ENCODE results near the gene ARHGEF6. TPM values are rescaled to one million over a fixed set of nuclear protein-coding genes. Genes with fewer than 3 reads are reported as not detected.

ARHGEF6 gene
- total and polyA plus RNA-seq, 4 experiments from 2014 or later = 77.7 to 86.1 (median 82.4) TPM

DNA sequence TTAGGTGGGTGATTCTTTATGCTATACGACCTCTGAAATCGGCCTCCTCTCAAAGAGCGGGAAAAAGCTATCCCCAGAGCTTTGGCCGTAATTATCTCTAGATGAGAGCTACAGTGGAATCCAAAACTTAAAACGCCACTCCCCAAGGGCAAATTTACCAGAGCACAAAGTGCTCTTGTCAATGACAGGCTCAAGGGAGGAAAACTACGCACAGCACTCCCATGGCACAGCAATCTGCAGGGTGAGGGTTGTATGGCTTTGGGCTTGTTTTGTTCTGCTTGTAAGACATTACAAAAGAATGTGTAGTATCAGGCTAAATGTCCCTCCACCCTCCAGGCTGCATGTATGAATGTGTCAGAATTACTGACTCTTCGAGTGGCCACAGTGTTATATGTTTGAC, 44.0 kb downstream of the ARHGEF6 start:
- Histone ChIP-seq H3K27ac (ENCODE audit: low read depth, low read length) (no peak overlapping the region), H3K9me3 (ENCODE audit: control insufficient read depth in 1 of 2, low read length in 2 of 2) (no peaks in the 10 kb centered on the region), H3K4me1 (ENCODE audit: insufficient read depth, low read length) (peaks cover 21% of the 10 kb centered on the region), H3K27me3 (ENCODE audit: insufficient read depth, low read length) (no peaks in the 10 kb centered on the region), H3K36me3 (ENCODE audit: insufficient read depth, low read length) (peaks cover 16% of the 10 kb centered on the region), H3K4me3 (ENCODE audit: low read length in 2 of 2) (no peak overlapping the region)
- ChIA-PET POLR2A (ENCODE audit: partially characterized antibody) (interaction anchor here (1.0 kb wide), 1 partner anchor 8 kb away, joined by 3 read pairs; no protein-coding TSS in a partner anchor), CTCF (ENCODE audit: partially characterized antibody) (interaction anchor here (1.3 kb wide), 1 partner anchor 151 kb away, joined by 3 read pairs; no protein-coding TSS in a partner anchor)
- no peaks in the 10 kb centered on the region for H3K27me3 Mint-ChIP-seq
- no peak overlapping the region for H3K4me3 Mint-ChIP-seq
- intact Hi-C loops (cut with micrococcal nuclease) = no loop called here
- peaks cover 19 to 45% (median 31%) of the 10 kb centered on the region in 4 donors for H3K4me1 Mint-ChIP-seq
- peak overlapping the region in 2 of 7 donors; percentile 10 to 15 for H3K27ac Mint-ChIP-seq
- no peaks in the 10 kb centered on the region for H3K9me3 Mint-ChIP-seq
- peaks cover 12 to 50% of the 10 kb centered on the region in 2 donors for H3K36me3 Mint-ChIP-seq
- no peak for DNase-seq

DNA sequence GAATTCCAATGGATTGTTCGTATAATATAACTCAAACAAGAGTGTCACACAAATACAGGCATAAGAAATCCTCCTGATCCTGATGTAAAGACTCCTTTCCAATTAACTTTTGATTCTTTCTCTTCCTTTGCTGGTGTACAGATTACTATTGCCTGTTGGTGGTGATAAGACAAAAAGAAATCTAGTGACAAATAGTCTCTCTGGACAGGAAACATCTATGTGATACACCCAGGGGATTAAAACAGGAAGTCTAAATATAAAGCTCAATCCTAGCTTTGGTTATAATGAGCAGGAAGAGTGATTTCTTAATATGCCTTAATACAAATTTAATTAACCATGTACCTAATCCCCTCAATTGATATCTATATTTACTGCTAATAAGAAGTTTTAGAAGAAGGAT, 45.1 kb downstream of the ARHGEF6 start:
- peak overlapping the region in 4 of 7 donors; percentile 1 to 37 (median 24) for H3K27ac Mint-ChIP-seq
- H3K27me3 Mint-ChIP-seq = no peaks in the 10 kb centered on the region
- peaks cover 12 to 55% of the 10 kb centered on the region in 2 donors for H3K36me3 Mint-ChIP-seq
- peak overlapping the region in 2 of 8 donors; percentile 10 to 58 for H3K4me3 Mint-ChIP-seq
- DNase-seq = no peak
- H3K4me1 ChIP-seq (ENCODE audit: insufficient read depth, low read length) = peaks cover 21% of the 10 kb centered on the region
- no peaks in the 10 kb centered on the region for H3K9me3 Mint-ChIP-seq
- no peak overlapping the region for H3K27ac ChIP-seq (ENCODE audit: low read depth, low read length)
- peaks cover 14% of the 10 kb centered on the region for H3K36me3 ChIP-seq (ENCODE audit: insufficient read depth, low read length)
- ChIA-PET CTCF (ENCODE audit: partially characterized antibody) (interaction anchor here (1.3 kb wide), 1 partner anchor 152 kb away, joined by 3 read pairs; no protein-coding TSS in a partner anchor), POLR2A (ENCODE audit: partially characterized antibody) (no interaction called here)
- H3K4me3 ChIP-seq (ENCODE audit: low read length in 2 of 2) = no peak overlapping the region
- intact Hi-C loops (cut with micrococcal nuclease) = no loop called here
- no peaks in the 10 kb centered on the region for H3K9me3 ChIP-seq (ENCODE audit: control insufficient read depth in 1 of 2, low read length in 2 of 2)
- peaks cover 22 to 51% (median 34%) of the 10 kb centered on the region in 4 donors for H3K4me1 Mint-ChIP-seq
- no peaks in the 10 kb centered on the region for H3K27me3 ChIP-seq (ENCODE audit: insufficient read depth, low read length)

DNA sequence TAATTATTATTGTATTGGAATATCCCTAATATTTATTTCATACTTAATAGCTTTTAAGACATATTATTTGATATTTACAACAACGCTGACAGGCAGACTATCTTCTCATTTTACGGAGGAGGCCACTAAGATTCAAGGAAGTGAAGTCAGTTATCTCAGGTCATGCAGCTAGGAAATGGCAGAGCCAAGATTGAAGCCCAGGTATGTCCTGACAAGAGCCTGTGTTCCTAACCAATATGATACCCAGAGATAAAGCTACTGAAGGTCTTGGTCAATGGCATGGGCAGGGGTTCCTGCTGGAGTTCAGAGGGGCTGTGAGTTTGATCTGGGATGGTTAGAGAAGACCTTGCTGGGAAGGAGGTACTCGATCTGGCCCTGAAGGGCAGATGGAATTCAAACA, 47.1 kb downstream of the ARHGEF6 start:
- CTCF ChIA-PET (ENCODE audit: partially characterized antibody) = no interaction called here
- Mint-ChIP-seq H3K27me3 (no peaks in the 10 kb centered on the region), H3K27ac (peak overlapping the region in 4 of 7 donors; percentile 5 to 66 (median 8)), H3K4me1 (peaks cover 19 to 45% (median 28%) of the 10 kb centered on the region in 4 donors), H3K9me3 (no peaks in the 10 kb centered on the region), H3K4me3 (no peak overlapping the region), H3K36me3 (peaks cover 10 to 44% of the 10 kb centered on the region in 2 donors)
- Histone ChIP-seq H3K27me3 (ENCODE audit: insufficient read depth, low read length) (no peaks in the 10 kb centered on the region), H3K4me1 (ENCODE audit: insufficient read depth, low read length) (peaks cover 22% of the 10 kb centered on the region), H3K9me3 (ENCODE audit: control insufficient read depth in 1 of 2, low read length in 2 of 2) (no peaks in the 10 kb centered on the region), H3K27ac (ENCODE audit: low read depth, low read length) (no peak overlapping the region), H3K4me3 (ENCODE audit: low read length in 2 of 2) (no peak overlapping the region), H3K36me3 (ENCODE audit: insufficient read depth, low read length) (peaks cover 8% of the 10 kb centered on the region)
- POLR2A ChIA-PET (ENCODE audit: partially characterized antibody) = no interaction called here
- intact Hi-C loops (cut with micrococcal nuclease) = no loop called here
- DNase-seq = no peak

DNA sequence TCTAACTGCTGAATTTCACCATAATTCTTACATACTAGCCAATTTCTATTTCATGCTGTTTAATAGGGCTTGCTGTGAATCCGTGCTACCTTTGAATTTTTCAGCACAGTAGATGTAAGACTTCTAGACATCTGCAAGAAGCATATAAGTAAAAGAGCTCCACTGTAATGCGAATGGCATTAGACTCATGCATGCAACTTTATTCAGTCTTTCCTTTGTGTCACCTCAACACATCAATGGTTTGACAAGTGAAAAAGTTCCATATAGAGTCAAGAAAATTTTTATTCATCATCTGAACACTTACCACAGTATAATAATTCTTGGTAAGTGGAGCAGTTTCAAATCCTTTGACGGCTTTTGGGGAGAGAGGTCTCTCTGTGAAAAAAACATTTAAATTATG, 48.9 kb downstream of the ARHGEF6 start:
- Histone ChIP-seq H3K9me3 (ENCODE audit: control insufficient read depth in 1 of 2, low read length in 2 of 2) (no peaks in the 10 kb centered on the region), H3K27ac (ENCODE audit: low read depth, low read length) (no peak overlapping the region), H3K36me3 (ENCODE audit: insufficient read depth, low read length) (no peaks in the 10 kb centered on the region), H3K27me3 (ENCODE audit: insufficient read depth, low read length) (no peaks in the 10 kb centered on the region), H3K4me3 (ENCODE audit: low read length in 2 of 2) (no peak overlapping the region), H3K4me1 (ENCODE audit: insufficient read depth, low read length) (peaks cover 37% of the 10 kb centered on the region)
- no peaks in the 10 kb centered on the region for H3K9me3 Mint-ChIP-seq
- intact Hi-C loops (cut with micrococcal nuclease) = no loop called here
- CTCF ChIA-PET (ENCODE audit: partially characterized antibody) = no interaction called here
- peaks cover 3 to 35% of the 10 kb centered on the region in 2 donors for H3K36me3 Mint-ChIP-seq
- H3K27me3 Mint-ChIP-seq = no peaks in the 10 kb centered on the region
- POLR2A ChIA-PET (ENCODE audit: partially characterized antibody) = interaction anchor here (0.6 to 1.3 kb wide), 2 partner anchors 12 to 148 kb away, joined by 3 to 4 read pairs; no protein-coding TSS in a partner anchor
- no peak for DNase-seq
- peak overlapping the region in 2 of 7 donors; percentile 29 to 47 for H3K27ac Mint-ChIP-seq
- peak overlapping the region in 1 of 8 donors; percentile 49 for H3K4me3 Mint-ChIP-seq
- H3K4me1 Mint-ChIP-seq = peaks cover 21 to 45% (median 31%) of the 10 kb centered on the region in 4 donors

DNA sequence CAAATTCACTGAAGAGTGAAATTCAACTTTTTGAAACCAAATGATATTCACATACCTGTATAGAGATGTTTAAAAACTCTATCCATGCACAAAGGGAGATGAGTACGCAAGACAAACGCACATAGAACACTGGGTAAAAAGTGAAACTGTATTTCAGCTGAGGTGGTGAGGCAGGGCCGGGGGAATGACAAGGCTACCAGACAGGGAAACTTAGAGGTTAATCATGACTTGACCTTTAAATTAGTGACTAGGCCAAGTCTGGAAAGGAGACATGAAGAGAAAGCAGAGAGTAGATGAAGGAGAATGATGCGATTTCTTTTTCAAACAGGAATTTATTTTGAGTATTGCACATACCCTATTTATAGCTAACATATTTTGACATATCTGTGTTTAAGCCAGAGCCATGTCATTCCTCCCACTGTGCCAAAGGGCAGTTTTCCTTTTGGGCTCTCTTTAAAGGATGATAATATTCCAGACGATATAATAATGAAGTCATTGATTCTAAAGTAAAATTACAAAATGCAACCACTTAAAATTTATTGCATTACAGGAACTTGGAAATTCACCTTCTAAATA, 49.4 kb downstream of the ARHGEF6 start:
- DNase-seq = no peak
- intact Hi-C loops (cut with micrococcal nuclease) = no loop called here
- Mint-ChIP-seq H3K9me3 (no peaks in the 10 kb centered on the region), H3K27me3 (no peaks in the 10 kb centered on the region), H3K4me3 (peak overlapping the region in 7 of 8 donors; percentile 5 to 73 (median 56)), H3K4me1 (peaks cover 22 to 45% (median 33%) of the 10 kb centered on the region in 4 donors), H3K27ac (peak overlapping the region; percentile 22 to 72 (median 41)), H3K36me3 (peaks cover 3 to 32% of the 10 kb centered on the region in 2 donors)
- no peaks in the 10 kb centered on the region for H3K9me3 ChIP-seq (ENCODE audit: control insufficient read depth in 1 of 2, low read length in 2 of 2)
- H3K27ac ChIP-seq (ENCODE audit: low read depth, low read length) = no peak overlapping the region
- no peak overlapping the region for H3K4me3 ChIP-seq (ENCODE audit: low read length in 2 of 2)
- ChIA-PET POLR2A (ENCODE audit: partially characterized antibody) (interaction anchor here (0.6 to 1.3 kb wide), 3 partner anchors 11 to 148 kb away, joined by 3 to 4 read pairs (median 4); no protein-coding TSS in a partner anchor), CTCF (ENCODE audit: partially characterized antibody) (no interaction called here)
- H3K36me3 ChIP-seq (ENCODE audit: insufficient read depth, low read length) = no peaks in the 10 kb centered on the region
- no peaks in the 10 kb centered on the region for H3K27me3 ChIP-seq (ENCODE audit: insufficient read depth, low read length)
- H3K4me1 ChIP-seq (ENCODE audit: insufficient read depth, low read length) = peaks cover 37% of the 10 kb centered on the region

DNA sequence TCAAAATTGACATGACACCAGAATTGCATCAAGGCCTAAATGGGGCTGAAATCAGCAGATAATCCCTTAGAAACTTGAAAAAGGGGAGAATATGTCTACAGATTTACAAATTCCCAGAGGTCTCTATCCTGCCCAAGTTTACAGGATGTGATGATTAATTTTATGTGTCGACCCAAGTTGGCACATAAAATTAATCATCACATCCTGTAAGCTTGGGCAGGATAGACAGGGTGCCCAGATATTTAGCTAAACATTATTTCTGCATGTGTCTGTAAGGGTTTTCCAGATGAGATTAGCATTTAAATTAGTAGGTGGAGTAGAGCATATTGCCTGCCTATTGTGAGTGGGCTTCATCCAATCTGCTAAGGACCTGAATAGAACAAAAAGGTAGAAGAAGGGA, 52.3 kb downstream of the ARHGEF6 start:
- Mint-ChIP-seq H3K9me3 (no peaks in the 10 kb centered on the region), H3K27me3 (no peaks in the 10 kb centered on the region), H3K27ac (peak overlapping the region in 5 of 7 donors; percentile 10 to 72 (median 30)), H3K4me3 (no peak overlapping the region), H3K36me3 (peaks cover 10 to 23% of the 10 kb centered on the region in 2 donors), H3K4me1 (peaks cover 15 to 29% (median 23%) of the 10 kb centered on the region in 4 donors)
- H3K36me3 ChIP-seq (ENCODE audit: insufficient read depth, low read length) = no peaks in the 10 kb centered on the region
- no peaks in the 10 kb centered on the region for H3K27me3 ChIP-seq (ENCODE audit: insufficient read depth, low read length)
- CTCF ChIA-PET (ENCODE audit: partially characterized antibody) = interaction anchor here (1.2 kb wide), 1 partner anchor 18 kb away, joined by 3 read pairs; no protein-coding TSS in a partner anchor
- H3K4me1 ChIP-seq (ENCODE audit: insufficient read depth, low read length) = peaks cover 22% of the 10 kb centered on the region
- no peaks in the 10 kb centered on the region for H3K9me3 ChIP-seq (ENCODE audit: control insufficient read depth in 1 of 2, low read length in 2 of 2)
- POLR2A ChIA-PET (ENCODE audit: partially characterized antibody) = interaction anchor here (1.1 kb wide), 1 partner anchor 9 kb away, joined by 3 read pairs; no protein-coding TSS in a partner anchor
- intact Hi-C loops (cut with micrococcal nuclease) = no loop called here
- DNase-seq = no peak
- no peak overlapping the region for H3K27ac ChIP-seq (ENCODE audit: low read depth, low read length)
- no peak overlapping the region for H3K4me3 ChIP-seq (ENCODE audit: low read length in 2 of 2)

DNA sequence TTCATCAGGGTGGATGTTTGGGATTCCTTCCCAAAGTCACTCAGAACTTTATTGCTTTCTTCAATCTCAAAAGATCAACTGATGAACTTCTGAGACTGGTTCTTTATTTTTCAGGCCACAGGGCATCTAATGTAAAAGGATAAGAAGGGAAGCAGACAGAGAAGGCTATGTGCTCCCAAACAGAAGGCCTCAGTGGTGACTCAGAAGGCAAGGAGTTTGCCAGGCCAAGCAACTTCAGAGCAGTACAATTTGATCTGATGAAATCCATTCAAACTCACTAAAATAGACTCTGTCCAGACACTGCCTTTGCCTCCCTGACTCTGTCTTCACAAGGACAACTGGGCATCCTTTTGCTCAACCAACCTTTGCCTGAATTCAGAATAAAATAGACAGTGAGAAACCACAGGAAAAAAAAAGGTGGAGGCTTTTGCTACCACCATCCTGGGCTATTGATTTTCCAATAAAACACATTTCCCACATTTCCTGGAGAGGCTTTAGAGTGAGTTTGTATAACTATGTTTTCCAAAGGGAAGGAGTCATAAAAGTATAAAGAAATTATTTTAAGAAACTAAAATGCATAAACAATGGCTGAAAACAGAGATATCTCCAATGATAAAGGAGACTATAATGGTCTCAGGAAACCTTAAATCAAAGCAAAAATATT, 55.2 kb downstream of the ARHGEF6 start:
- ChIA-PET POLR2A (ENCODE audit: partially characterized antibody) (interaction anchor here (1.6 kb wide), 1 partner anchor 155 kb away, joined by 7 read pairs; the partner anchor contains the start of gene RBMX), CTCF (ENCODE audit: partially characterized antibody) (no interaction called here)
- Histone ChIP-seq H3K4me1 (ENCODE audit: insufficient read depth, low read length) (peaks cover 22% of the 10 kb centered on the region), H3K4me3 (ENCODE audit: low read length in 2 of 2) (no peak overlapping the region), H3K36me3 (ENCODE audit: insufficient read depth, low read length) (no peaks in the 10 kb centered on the region), H3K27me3 (ENCODE audit: insufficient read depth, low read length) (no peaks in the 10 kb centered on the region), H3K9me3 (ENCODE audit: control insufficient read depth in 1 of 2, low read length in 2 of 2) (no peaks in the 10 kb centered on the region), H3K27ac (ENCODE audit: low read depth, low read length) (no peak overlapping the region)
- Mint-ChIP-seq H3K27me3 (no peaks in the 10 kb centered on the region), H3K9me3 (peaks cover 0 to 4% (median 0%) of the 10 kb centered on the region in 8 donors), H3K4me1 (peaks cover 10 to 18% (median 17%) of the 10 kb centered on the region in 4 donors), H3K4me3 (no peak overlapping the region), H3K27ac (peak overlapping the region in 2 of 7 donors; percentile 29 to 53), H3K36me3 (peaks cover 30 to 31% of the 10 kb centered on the region in 2 donors)
- intact Hi-C loops (cut with micrococcal nuclease) = no loop called here
- no peak for DNase-seq
